A549 (cell line): ENCODE results near the gene COL5A1. TPM values are rescaled to one million over a fixed set of nuclear protein-coding genes. Genes with fewer than 3 reads are reported as not detected.
A peak's percentile ranks its signal among the peaks of the same experiment; 100 is the strongest.

Experiments used
- ATAC-seq, 2 experiments: fragments of 200-7000 bp in 1 of 2; fragments of >200 bp in 1 of 2; cut with Nextera tagmentation in 1 of 2; cut with Tn5 transposase in 1 of 2; 3 replicates each; pipeline versions ENCODE4 v1.8.0 to v1.9.1; 2018 to 2020; ENCODE audit warnings: mild to moderate bottlenecking in 1 of 2, moderate library complexity in 1 of 2
- CTCF ChIA-PET: fragments of 300-600 bp; sonication (Branson Sonifier 250); formaldehyde crosslinking; extraction: SDS; loops from one replicate; lab custom pipeline; 2021; ENCODE audit warnings: antibody characterized with exemption, inconsistent platforms; lab: Yijun Ruan, JAX
- POLR2A ChIA-PET: fragments of 350-600 bp; formaldehyde crosslinking; extraction: SDS; loops from one replicate; lab custom pipeline; 2021; ENCODE audit warnings: antibody characterized with exemption, inconsistent platforms; lab: Yijun Ruan, JAX
- DNase-seq, 2 experiments: peaks; one replicate each; pipeline versions ENCODE4 v3.0.0 to v3.0.0-alpha.2; 2011 to 2016; ENCODE audit warnings: low read depth in 1 of 2, low spot score in 1 of 2
- FAIRE-seq: peaks from 2 replicates; lab custom pipeline; 2011; peaks lifted over from hg19 to GRCh38; lab: Jason Lieb, UNC
- H3K27ac ChIP-seq, 2 experiments: fragments of >200 bp; sonication (Bioruptor Twin); formaldehyde crosslinking; 3 replicates each; pipeline ENCODE4 v1.5.1; 2016 to 2017
- H3K4me1 ChIP-seq: fragments of >200 bp; sonication (Bioruptor Twin); formaldehyde crosslinking; 3 replicates; pipeline ENCODE4 v1.6.1; 2016
- H3K4me2 ChIP-seq: fragments of >200 bp; sonication (Bioruptor Twin); formaldehyde crosslinking; 3 replicates; pipeline ENCODE4 v1.6.1; 2016
- H3K4me3 ChIP-seq: fragments of >200 bp; sonication (Bioruptor Twin); formaldehyde crosslinking; 3 replicates; pipeline ENCODE4 v1.5.1; 2016
- H3K9me3 ChIP-seq: fragments of >200 bp; sonication (Bioruptor Twin); formaldehyde crosslinking; 3 replicates; pipeline ENCODE4 v1.6.1; 2016
- BHLHE40 ChIP-seq: IDR thresholded peaks from 2 replicates; pipeline ENCODE4 v1.6.1; 2012; ENCODE audit warnings: low read depth, low read length, inconsistent platforms
- CEBPB ChIP-seq, 2 experiments: fragments of >200 bp in 1 of 2; sonication (Bioruptor Twin) in 1 of 2; formaldehyde crosslinking in 1 of 2; IDR thresholded peaks; 2 replicates each; pipeline ENCODE4 v1.6.1; 2012 to 2016
- E2F6 ChIP-seq: IDR thresholded peaks from 2 replicates; pipeline ENCODE4 v1.6.1; 2012; ENCODE audit warnings: low read depth, borderline replicate concordance
- ESRRA ChIP-seq: fragments of 150-350 bp; IDR thresholded peaks from 2 replicates; pipeline ENCODE4 v1.6.1; 2014; ENCODE audit warnings: mild to moderate bottlenecking, low read length, borderline replicate concordance
- FOSB ChIP-seq: fragments of 250-450 bp; sonication (Bioruptor Pico); IDR thresholded peaks from 2 replicates; pipeline ENCODE4 v1.5.0; 2020; ENCODE audit warnings: mild to moderate bottlenecking, moderate library complexity
- HOXB13 ChIP-seq: fragments of 250-450 bp; sonication (Bioruptor Pico); IDR thresholded peaks from 2 replicates; pipeline ENCODE4 v1.5.0; 2020; ENCODE audit warnings: low read depth, mild to moderate bottlenecking, moderate library complexity
- JUNB ChIP-seq: fragments of >200 bp; sonication (Bioruptor Twin); formaldehyde crosslinking; IDR thresholded peaks from 2 replicates; pipeline ENCODE4 v1.6.1; 2016
- KDM1A ChIP-seq: fragments of 200-600 bp; sonication (generic); IDR thresholded peaks from 2 replicates; pipeline ENCODE4 v1.6.1; 2016; ENCODE audit warnings: low read depth, mild to moderate bottlenecking
- NFE2L2 ChIP-seq: fragments of 150-350 bp; conservative IDR thresholded peaks from 2 replicates; pipeline ENCODE4 v1.6.1; 2014; ENCODE audit warnings: low read length
- NR3C1 ChIP-seq: fragments of >200 bp; sonication (Bioruptor Twin); formaldehyde crosslinking; IDR thresholded peaks from 3 replicates; pipeline ENCODE4 v1.6.1; 2017
- PHF8 ChIP-seq: fragments of 200-600 bp; sonication (generic); IDR thresholded peaks from 2 replicates; pipeline ENCODE4 v1.6.1; 2016; ENCODE audit warnings: low read depth, mild to moderate bottlenecking, antibody characterized with exemption, moderate library complexity, borderline replicate concordance
- RAD21 ChIP-seq, 2 experiments: fragments of >200 bp in 1 of 2; sonication (Bioruptor Twin) in 1 of 2; formaldehyde crosslinking in 1 of 2; IDR thresholded peaks in 1 of 2; conservative IDR thresholded peaks in 1 of 2; 2 replicates in 1 of 2; 3 replicates in 1 of 2; pipeline ENCODE4 v1.6.1; 2012 to 2018; ENCODE audit warnings: inconsistent platforms in 1 of 2
- RNF2 ChIP-seq: fragments of 200-600 bp; sonication (generic); IDR thresholded peaks from 2 replicates; pipeline ENCODE4 v1.6.1; 2016; ENCODE audit warnings: low read depth, mild to moderate bottlenecking, antibody characterized with exemption, moderate library complexity, borderline replicate concordance
- SMC3 ChIP-seq: fragments of >200 bp; sonication (Bioruptor Twin); formaldehyde crosslinking; IDR thresholded peaks from 3 replicates; pipeline ENCODE4 v1.6.1; 2018; ENCODE audit warnings: inconsistent platforms
- SREBF2 ChIP-seq: fragments of 450-650 bp; IDR thresholded peaks from 2 replicates; pipeline ENCODE4 v1.6.1; 2014; ENCODE audit warnings: mild to moderate bottlenecking, moderate library complexity
- ZNF302 ChIP-seq: fragments of 250-450 bp; sonication (Bioruptor Pico); IDR thresholded peaks from 2 replicates; pipeline ENCODE4 v1.9.0; 2021; ENCODE audit warnings: inconsistent platforms, mild to moderate bottlenecking, moderate library complexity
- WGBS: methylation state at CpG from one replicate; pipeline ENCODE4 v1.1.6; 2017; ENCODE audit errors: missing lambda C conversion rate; 5-methylcytosine and 5-hydroxymethylcytosine counted together
- polyA plus RNA-seq, 4 experiments: library from polyadenylated mRNA; depleted of rRNA in 3 of 4; stranded (reverse); fragments of >200 nt; fragmentation: RNase III in 1 of 4; extraction: RNeasy Plus Mini Kit Qiagen cat#74134 plus additional on column Dnase treatment in 1 of 4; gene quantifications; 2 replicates in 3 of 4; 3 replicates in 1 of 4; pipeline ENCODE4 v1.2.3, GENCODE V29; 2011 to 2017
- TF ChIP-seq, protein P1 (sequence below): IDR thresholded peaks from 2 replicates; pipeline ENCODE4 v1.6.1; 2012

COL5A1 gene
- polyA plus RNA-seq, 2 of the 4 experiments (the other 2 are of a cell fraction): 16.1 to 67.5 TPM

- TF ChIP-seq RAD21 (conservative IDR thresholded peaks at IDR 0.05 in 1 of 2, IDR thresholded peaks at IDR 0.05 in 1 of 2): peak in 1 of 2 experiments; percentile 3; a peak in 2 of 5 replicates
- TF ChIP-seq, protein P1, sequence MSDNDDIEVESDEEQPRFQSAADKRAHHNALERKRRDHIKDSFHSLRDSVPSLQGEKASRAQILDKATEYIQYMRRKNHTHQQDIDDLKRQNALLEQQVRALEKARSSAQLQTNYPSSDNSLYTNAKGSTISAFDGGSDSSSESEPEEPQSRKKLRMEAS: peak; percentile 28; the same call in 1 of the 2 replicates
- no peak for TF ChIP-seq CEBPB (IDR thresholded peaks at IDR 0.05)
- TF ChIP-seq, all 56 proteins: peak for 2
- Histone ChIP-seq H3K27ac (0 out of 6 replicates have a peak overlapping the region, but pooled peaks of 1 of the 2 experiments have one; percentile 20), H3K9me3 (peaks cover 4% of the 10 kb centered on the region; the same call in 1 of the 3 replicates), H3K4me1 (peaks cover 11% of the 10 kb centered on the region), H3K4me2 (peak overlapping the region; percentile 33), H3K4me3 (no peak overlapping the region)
- WGBS: 16% methylated on average over 11 of the region's 11 CpGs
- ATAC-seq: peak; percentile 66 to 73
- FAIRE-seq: no peak
- peak; percentile 25 to 30 for DNase-seq
- POLR2A ChIA-PET: no interaction called here
- CTCF ChIA-PET: no interaction called here
These were observed 216.6 kb downstream of the COL5A1 start for GRCh38 chr9:134858051-134858841.

DNA sequence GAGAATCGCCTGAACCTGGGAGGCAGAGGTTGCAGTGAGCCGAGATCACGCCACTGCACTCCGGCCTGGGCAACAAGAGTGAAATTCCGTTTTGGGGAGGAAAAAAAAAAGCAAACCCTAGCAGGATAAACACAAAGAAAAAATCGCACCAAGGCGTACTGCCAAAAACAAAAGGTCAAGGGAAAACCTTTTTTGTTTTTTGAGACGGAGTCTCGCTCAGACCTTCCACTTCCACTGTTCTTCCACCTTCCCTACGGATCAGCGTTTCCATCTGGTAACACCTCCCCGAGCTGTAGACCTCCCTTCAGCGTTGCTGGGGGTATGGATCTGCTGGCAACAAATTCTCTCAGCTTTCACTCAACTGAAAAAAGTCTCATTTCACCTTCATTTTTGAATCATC, 218.9 kb downstream of the COL5A1 start:
- ATAC-seq: no peak
- H3K27ac ChIP-seq: no peak overlapping the region
- POLR2A ChIA-PET: no interaction called here

DNA sequence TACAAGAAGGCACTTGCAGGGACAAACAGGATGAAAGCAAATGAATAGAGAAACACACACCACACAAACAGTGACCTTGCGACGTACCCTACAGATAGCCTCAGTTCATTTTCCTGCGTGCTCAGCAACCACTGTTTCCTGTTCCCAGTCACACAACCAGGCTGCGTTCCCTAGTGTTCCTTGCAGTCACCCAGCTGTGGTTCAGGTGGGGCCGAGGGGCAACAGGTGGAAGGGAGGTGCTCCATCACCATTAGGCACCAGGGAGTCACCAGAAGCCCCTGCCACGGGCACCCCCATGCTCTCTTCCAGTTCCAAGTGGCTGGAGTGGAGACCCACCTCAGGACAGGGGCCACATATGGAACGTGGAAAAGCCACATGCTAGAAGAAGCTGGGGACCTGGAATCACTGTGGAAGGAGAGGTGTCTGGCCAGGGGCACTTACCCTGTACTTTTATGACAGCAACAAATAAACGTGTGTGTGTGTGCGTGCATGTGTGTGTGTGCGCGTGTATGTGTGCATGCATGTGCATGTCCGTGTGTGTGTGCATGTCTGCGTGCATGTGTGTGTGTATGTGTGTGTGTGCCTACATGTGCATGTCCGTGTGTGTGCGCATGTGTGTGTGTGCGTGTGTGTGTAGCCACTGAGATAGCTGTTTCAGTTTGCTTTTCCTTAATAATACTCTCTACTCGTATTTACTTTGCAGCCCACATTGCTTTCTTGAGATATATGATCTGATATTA, 220.2 kb downstream of the COL5A1 start:
- no peak for FAIRE-seq
- Histone ChIP-seq H3K4me1 (peaks cover 11% of the 10 kb centered on the region), H3K9me3 (peaks cover 4% of the 10 kb centered on the region; the same call in 1 of the 3 replicates), H3K27ac (no peak overlapping the region), H3K4me3 (no peak overlapping the region), H3K4me2 (no peak overlapping the region)
- CTCF ChIA-PET: no interaction called here
- no peak for TF ChIP-seq PHF8
- TF ChIP-seq KDM1A: no peak
- no peak for TF ChIP-seq ZNF302 (CRISPR knock-in tag)
- no peak for ATAC-seq
- no peak for DNase-seq
- POLR2A ChIA-PET: no interaction called here
- 61% methylated on average over 17 of the region's 17 CpGs for WGBS

More for the DNA sequence above, 218.9 kb downstream of the COL5A1 start:
- CTCF ChIA-PET: no interaction called here
- 53% methylated on average over 13 of the region's 13 CpGs for WGBS
- TF ChIP-seq JUNB: no peak
- no peak for TF ChIP-seq SREBF2
- no peak for TF ChIP-seq FOSB (CRISPR knock-in tag)
- no peak for TF ChIP-seq NFE2L2
- TF ChIP-seq KDM1A: no peak
- TF ChIP-seq ZNF302 (CRISPR knock-in tag): no peak
- TF ChIP-seq BHLHE40: no peak
- TF ChIP-seq SMC3: no peak
- TF ChIP-seq E2F6: no peak
- no peak for TF ChIP-seq NR3C1
- no peak for TF ChIP-seq ESRRA
- TF ChIP-seq RNF2: no peak
- no peak for TF ChIP-seq HOXB13 (CRISPR knock-in tag)
- Histone ChIP-seq H3K4me2 (no peak overlapping the region), H3K4me1 (peaks cover 11% of the 10 kb centered on the region), H3K4me3 (no peak overlapping the region), H3K9me3 (peaks cover 4% of the 10 kb centered on the region; the same call in 1 of the 3 replicates)
- FAIRE-seq (no peak), DNase-seq (no peak)
